ENCODE measurements around the gene PJA2.

The PJA2 gene

DNA sequence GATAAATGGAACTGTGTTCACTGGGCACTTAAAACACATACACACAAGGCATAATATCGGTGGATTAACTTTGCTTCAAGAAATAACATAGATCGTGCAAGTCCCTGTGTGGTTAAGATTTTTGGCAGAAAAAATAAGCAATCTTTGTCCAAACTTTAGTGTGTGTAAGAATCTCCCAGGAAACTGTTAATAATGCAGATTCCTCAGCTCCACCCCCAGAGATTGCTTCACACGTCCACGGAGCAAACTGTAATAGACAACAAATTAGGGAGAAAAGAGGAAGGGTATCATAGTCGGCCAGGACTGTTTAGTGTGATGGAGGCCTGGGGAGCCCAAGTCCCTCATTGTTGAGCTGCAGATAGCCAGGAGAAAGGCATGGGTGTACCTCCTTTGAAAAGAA, 84.8 kb downstream of the PJA2 start:
- TF ChIP-seq, protein P1, sequence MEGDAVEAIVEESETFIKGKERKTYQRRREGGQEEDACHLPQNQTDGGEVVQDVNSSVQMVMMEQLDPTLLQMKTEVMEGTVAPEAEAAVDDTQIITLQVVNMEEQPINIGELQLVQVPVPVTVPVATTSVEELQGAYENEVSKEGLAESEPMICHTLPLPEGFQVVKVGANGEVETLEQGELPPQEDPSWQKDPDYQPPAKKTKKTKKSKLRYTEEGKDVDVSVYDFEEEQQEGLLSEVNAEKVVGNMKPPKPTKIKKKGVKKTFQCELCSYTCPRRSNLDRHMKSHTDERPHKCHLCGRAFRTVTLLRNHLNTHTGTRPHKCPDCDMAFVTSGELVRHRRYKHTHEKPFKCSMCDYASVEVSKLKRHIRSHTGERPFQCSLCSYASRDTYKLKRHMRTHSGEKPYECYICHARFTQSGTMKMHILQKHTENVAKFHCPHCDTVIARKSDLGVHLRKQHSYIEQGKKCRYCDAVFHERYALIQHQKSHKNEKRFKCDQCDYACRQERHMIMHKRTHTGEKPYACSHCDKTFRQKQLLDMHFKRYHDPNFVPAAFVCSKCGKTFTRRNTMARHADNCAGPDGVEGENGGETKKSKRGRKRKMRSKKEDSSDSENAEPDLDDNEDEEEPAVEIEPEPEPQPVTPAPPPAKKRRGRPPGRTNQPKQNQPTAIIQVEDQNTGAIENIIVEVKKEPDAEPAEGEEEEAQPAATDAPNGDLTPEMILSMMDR (IDR thresholded peaks at IDR 0.05), result no peak
- Histone ChIP-seq H3K4me1 (ENCODE audit: control insufficient read depth in 1 of 2, insufficient read depth in 1 of 2, low read depth in 1 of 2, low read length in 1 of 2) (no peaks in the 10 kb centered on the region), H3K36me3 (peaks cover 12% of the 10 kb centered on the region), H3K9me3 (no peaks in the 10 kb centered on the region), H3K4me3 (ENCODE audit: low read depth in 1 of 2, low read length in 1 of 2) (no peak overlapping the region), H3K27ac (no peak overlapping the region), H3K27me3 (no peaks in the 10 kb centered on the region)

DNA sequence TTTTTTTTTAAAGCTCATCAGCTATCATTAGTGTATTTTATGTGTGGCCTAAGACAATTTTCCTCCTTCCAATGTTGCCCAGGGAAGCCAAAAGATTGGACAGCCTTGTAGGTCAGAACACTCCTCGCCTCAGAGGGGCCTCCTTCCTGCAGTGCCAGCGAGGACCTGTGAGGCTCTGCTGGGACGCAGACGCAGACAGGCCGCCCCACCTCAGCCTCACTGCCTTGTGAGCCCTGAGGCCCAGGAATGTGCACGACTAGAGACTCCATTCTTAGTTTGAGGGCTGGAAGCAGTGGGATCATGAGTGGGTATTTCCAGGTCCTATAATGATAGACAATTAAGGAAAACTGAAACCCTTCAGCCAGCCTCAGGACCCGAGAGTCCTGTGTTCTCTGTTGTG, 85.4 kb downstream of the PJA2 start:
- Histone ChIP-seq H3K9me3 (no peaks in the 10 kb centered on the region), H3K36me3 (peaks cover 6% of the 10 kb centered on the region), H3K4me1 (ENCODE audit: control insufficient read depth in 1 of 2, insufficient read depth in 1 of 2, low read depth in 1 of 2, low read length in 1 of 2) (no peaks in the 10 kb centered on the region), H3K27ac (no peak overlapping the region), H3K4me3 (ENCODE audit: low read depth in 1 of 2, low read length in 1 of 2) (no peak overlapping the region), H3K27me3 (no peaks in the 10 kb centered on the region)
- TF ChIP-seq, protein P1 (IDR thresholded peaks at IDR 0.05), result no peak

GRCh38 chr5:109322694-109323093, 87.1 kb downstream of the PJA2 start:
- H3K4me1 ChIP-seq (ENCODE audit: control insufficient read depth in 1 of 2, insufficient read depth in 1 of 2, low read depth in 1 of 2, low read length in 1 of 2), result no peaks in the 10 kb centered on the region
- H3K27ac ChIP-seq, result no peak overlapping the region
- H3K4me3 ChIP-seq (ENCODE audit: low read depth in 1 of 2, low read length in 1 of 2), result no peak overlapping the region
- no peaks in the 10 kb centered on the region for H3K27me3 ChIP-seq
- no peaks in the 10 kb centered on the region for H3K9me3 ChIP-seq
- no peaks in the 10 kb centered on the region for H3K36me3 ChIP-seq
- TF ChIP-seq, protein P1 (IDR thresholded peaks at IDR 0.05), result no peak

DNA sequence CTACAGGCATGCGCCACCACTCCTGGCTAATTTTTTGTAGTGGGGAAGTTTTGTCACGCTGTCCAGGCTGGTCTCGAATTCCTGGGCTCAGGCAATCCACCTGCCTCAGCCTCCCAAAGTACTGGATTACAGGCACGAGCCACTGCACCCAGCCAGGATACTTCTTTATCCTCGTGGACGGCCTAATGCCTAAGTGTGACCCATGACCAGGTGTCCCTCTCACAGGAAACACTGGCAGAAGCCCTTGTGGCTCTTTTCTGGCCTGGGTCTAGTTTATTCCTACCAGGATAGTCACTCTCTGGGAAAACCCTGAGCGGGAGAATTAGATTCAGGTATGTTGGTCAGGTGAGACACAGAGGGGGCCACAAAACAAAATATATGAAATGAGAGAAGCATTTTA, 90.4 kb downstream of the PJA2 start:
- TF ChIP-seq, protein P1 (IDR thresholded peaks at IDR 0.05), result no peak
- Histone ChIP-seq H3K36me3 (no peaks in the 10 kb centered on the region), H3K9me3 (no peaks in the 10 kb centered on the region), H3K4me3 (ENCODE audit: low read depth in 1 of 2, low read length in 1 of 2) (no peak overlapping the region), H3K27me3 (no peaks in the 10 kb centered on the region), H3K27ac (no peak overlapping the region), H3K4me1 (ENCODE audit: control insufficient read depth in 1 of 2, insufficient read depth in 1 of 2, low read depth in 1 of 2, low read length in 1 of 2) (no peaks in the 10 kb centered on the region)

DNA sequence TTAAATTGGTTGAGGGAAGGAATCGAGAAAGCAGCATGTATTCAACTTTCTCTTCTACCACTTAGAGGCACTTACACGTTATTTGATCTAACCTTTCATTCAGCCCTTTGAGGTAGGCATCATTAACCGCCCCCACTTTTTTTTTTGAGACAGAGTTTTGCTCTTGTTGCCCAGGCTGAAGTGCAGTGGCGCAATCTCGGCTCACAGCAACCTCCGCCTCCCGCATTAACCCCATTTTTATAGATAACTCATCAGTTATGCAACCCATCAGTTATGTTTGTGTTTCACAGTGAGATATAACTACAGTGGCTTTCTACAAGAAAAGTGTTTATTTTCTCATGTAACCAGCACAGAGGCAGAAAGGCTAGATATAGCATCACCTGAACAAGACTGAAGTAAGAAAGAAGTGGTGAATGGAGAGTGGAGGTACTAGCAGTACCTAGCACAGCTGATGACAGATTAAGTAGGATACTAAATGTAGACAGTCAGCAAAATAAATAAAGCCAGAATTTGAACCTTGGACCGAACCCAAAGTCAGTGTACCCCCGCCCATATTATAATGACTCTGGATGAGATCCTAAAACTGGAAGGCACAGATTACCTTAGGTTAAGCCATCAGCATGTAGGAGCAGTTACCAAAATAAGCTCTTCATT, 91.2 kb downstream of the PJA2 start:
- Histone ChIP-seq H3K9me3 (no peaks in the 10 kb centered on the region), H3K27me3 (no peaks in the 10 kb centered on the region), H3K4me1 (ENCODE audit: control insufficient read depth in 1 of 2, insufficient read depth in 1 of 2, low read depth in 1 of 2, low read length in 1 of 2) (no peaks in the 10 kb centered on the region), H3K36me3 (no peaks in the 10 kb centered on the region), H3K4me3 (ENCODE audit: low read depth in 1 of 2, low read length in 1 of 2) (no peak overlapping the region), H3K27ac (no peak overlapping the region)
- TF ChIP-seq, protein P1 (IDR thresholded peaks at IDR 0.05), result no peak

Measured in neutrophil (primary cell).